Left ventricle myocardium superior (tissue), 1 donor: ENCODE results near the gene P2RY8. TPM values are rescaled to one million over a fixed set of nuclear protein-coding genes. Genes with fewer than 3 reads are reported as not detected.
A peak's percentile ranks its signal among the peaks of the same experiment; 100 is the strongest.
"Not testable (repeated sequence)": the region's sequence is repeated elsewhere in the genome, so short reads cannot be mapped to it uniquely, and the experiment has no call there.

Experiments
- ATAC-seq: fragments of 200-7000 bp; cut with Tn5 transposase; one replicate; pipeline ENCODE4 v1.9.1; 2020; ENCODE audit warnings: mild to moderate bottlenecking, moderate library complexity
- DNase-seq: peaks from one replicate; pipeline ENCODE4 v3.0.0-alpha.2; 2020
- intact Hi-C: fragments of 100-400 bp; cut with micrococcal nuclease; formaldehyde crosslinking; loops from one replicate; pipeline ENCODE4 v1.11.0; 2022
- total RNA-seq: library from RNA; stranded (reverse); fragmentation: NEBNext Ultra II Directional; extraction: Animal tissue kit (Norgen Biotek cat#: 25700); gene quantifications from one replicate; pipeline ENCODE4 v1.2.1, GENCODE V29; 2021
- donor health status: DM: no; HTN: yes; CAD: no; lungs with severe emphysema.

Gene P2RY8
- total RNA-seq, 1 donor from 2014 or later = 2.6 TPM

- no peak for ATAC-seq
- intact Hi-C loops = loop anchor here (10.0 kb wide), 1 partner anchor 1153 kb away; no protein-coding TSS in a partner anchor
- DNase-seq = peak; percentile 44
Measured at GRCh38 chrX:1451661-1452515, 85.1 kb downstream of the P2RY8 start.

- no peak for DNase-seq
Measured at GRCh38 chrX:1451251-1451660, 85.7 kb downstream of the P2RY8 start.

GRCh38 chrX:1450361-1451161 is 86.4 kb downstream of the P2RY8 start:
- DNase-seq = no peak
- no peak for ATAC-seq
- intact Hi-C loops = loop anchor here (10.0 kb wide), 1 partner anchor 1154 kb away; no protein-coding TSS in a partner anchor

More at GRCh38 chrX:1451251-1451660, 85.7 kb downstream of the P2RY8 start:
- no peak for ATAC-seq
- intact Hi-C loops = loop anchor here (10.0 kb wide), 1 partner anchor 1154 kb away; no protein-coding TSS in a partner anchor

GRCh38 chrX:1449823-1450149 is 87.2 kb downstream of the P2RY8 start:
- ATAC-seq = no peak
- no peak for DNase-seq
- intact Hi-C loops = loop anchor here (10.0 kb wide), 1 partner anchor 1155 kb away; no protein-coding TSS in a partner anchor

GRCh38 chrX:1449036-1449822 is 87.8 kb downstream of the P2RY8 start:
- DNase-seq = no peak
- intact Hi-C loops = no loop called here

GRCh38 chrX:1448573-1449001 is 88.4 kb downstream of the P2RY8 start:
- intact Hi-C loops, ATAC-seq, DNase-seq: not testable (repeated sequence)

More at GRCh38 chrX:1449036-1449822, 87.8 kb downstream of the P2RY8 start:
- ATAC-seq = no peak

GRCh38 chrX:1447969-1448572 is 88.9 kb downstream of the P2RY8 start:
- ATAC-seq, intact Hi-C loops, DNase-seq: not testable (repeated sequence)

- ATAC-seq, intact Hi-C loops: not testable (repeated sequence)
- peak; percentile 3 for DNase-seq
Measured at GRCh38 chrX:1446984-1447968, 89.7 kb downstream of the P2RY8 start.

- DNase-seq (peak; percentile 5), ATAC-seq (no peak)
- intact Hi-C loops = no loop called here
Measured at GRCh38 chrX:1444561-1445500, 92.2 kb downstream of the P2RY8 start.

- no peak for ATAC-seq
- intact Hi-C loops = no loop called here
- DNase-seq = peak; percentile 5
Measured at GRCh38 chrX:1443496-1444075, 93.4 kb downstream of the P2RY8 start.

GRCh38 chrX:1442724-1443367 is 94.1 kb downstream of the P2RY8 start:
- DNase-seq (peak; percentile 15), ATAC-seq (no peak)
- intact Hi-C loops = no loop called here

GRCh38 chrX:1442016-1442665 is 94.8 kb downstream of the P2RY8 start:
- DNase-seq = peak; percentile 23

GRCh38 chrX:1440506-1440905 is 96.5 kb downstream of the P2RY8 start:
- no peak for DNase-seq
- no peak for ATAC-seq

More at GRCh38 chrX:1442016-1442665, 94.8 kb downstream of the P2RY8 start:
- ATAC-seq = no peak
- intact Hi-C loops = no loop called here

GRCh38 chrX:1435241-1435895 is 101.6 kb downstream of the P2RY8 start:
- ATAC-seq (no peak), DNase-seq (peak; percentile 8)
- intact Hi-C loops = no loop called here

More at GRCh38 chrX:1440506-1440905, 96.5 kb downstream of the P2RY8 start:
- intact Hi-C loops = no loop called here

GRCh38 chrX:1434871-1435240 is 102.1 kb downstream of the P2RY8 start:
- DNase-seq = peak; percentile 15
- ATAC-seq = no peak
- intact Hi-C loops = no loop called here
